H1 (cell line): ENCODE data around the gene CYP1A2. TPM values are rescaled to one million over a fixed set of nuclear protein-coding genes. Genes with fewer than 3 reads are reported as not detected.

Experiments
- ATF2 ChIP-seq: IDR thresholded peaks from 2 replicates; pipeline ENCODE4 v1.6.1; 2012; ENCODE audit warnings: low read length, inconsistent platforms
- BACH1 ChIP-seq: IDR thresholded peaks from 2 replicates; pipeline ENCODE4 v1.6.1; 2012; ENCODE audit warnings: low read length, improper control_type of control experiment
- BCL11A ChIP-seq, 2 experiments: IDR thresholded peaks; one replicate each; pipeline ENCODE4 v1.6.1; 2011; ENCODE audit warnings: low read depth in 2 of 2, low read length in 2 of 2, mild to moderate bottlenecking in 2 of 2
- BRCA1 ChIP-seq: IDR thresholded peaks from 2 replicates; pipeline ENCODE4 v1.6.1; 2012; ENCODE audit warnings: low read depth, low read length, improper control_type of control experiment
- CBX5 ChIP-seq: fragments of 300-800, 300-1000 bp; sonication (generic); IDR thresholded peaks from 2 replicates; pipeline ENCODE4 v1.7.1; 2016; ENCODE audit warnings: antibody characterized with exemption, low read length, low read depth
- CHD1 ChIP-seq: IDR thresholded peaks from 2 replicates; pipeline ENCODE4 v1.6.1; 2012; ENCODE audit warnings: low read depth, low read length, improper control_type of control experiment
- CHD2 ChIP-seq: IDR thresholded peaks from 2 replicates; pipeline ENCODE4 v1.6.1; 2012; ENCODE audit warnings: low read length, improper control_type of control experiment
- CTBP2 ChIP-seq: IDR thresholded peaks from 2 replicates; pipeline ENCODE4 v1.7.0; 2011; ENCODE audit warnings: borderline replicate concordance, mild to moderate bottlenecking, moderate library complexity, mixed read lengths, low read length; ENCODE audit not compliant: insufficient read depth, insufficient read length
- GABPA ChIP-seq: IDR thresholded peaks from 2 replicates; pipeline ENCODE4 v1.6.1; 2011; ENCODE audit warnings: mild to moderate bottlenecking, low read length, moderate library complexity, borderline replicate concordance; ENCODE audit not compliant: insufficient read depth
- HDAC2 ChIP-seq, 2 experiments: fragments of 300-600 bp in 1 of 2; sonication (generic) in 1 of 2; IDR thresholded peaks; 2 replicates each; pipeline ENCODE4 v1.6.1; 2011 to 2012; ENCODE audit warnings: low read depth in 2 of 2, low read length in 2 of 2, mild to moderate bottlenecking in 2 of 2, moderate library complexity in 2 of 2, borderline replicate concordance in 1 of 2, inconsistent platforms in 1 of 2
- HDAC6 ChIP-seq: IDR thresholded peaks from one replicate; pipeline ENCODE4 v1.7.1; 2012; ENCODE audit warnings: low read depth, mild to moderate bottlenecking, inconsistent platforms, low read length, moderate library complexity
- KDM5A ChIP-seq: fragments of 200-600 bp; IDR thresholded peaks from 2 replicates; pipeline ENCODE4 v1.7.1; 2012; ENCODE audit warnings: mild to moderate bottlenecking, low read length, inconsistent platforms, mixed read lengths
- MAX ChIP-seq: IDR thresholded peaks from 2 replicates; pipeline ENCODE4 v1.6.1; 2012; ENCODE audit warnings: inconsistent platforms
- SP1 ChIP-seq: IDR thresholded peaks from 2 replicates; pipeline ENCODE4 v1.6.1; 2011; ENCODE audit warnings: low read depth, low read length
- SUZ12 ChIP-seq: fragments of 200-600 bp; sonication (generic); IDR thresholded peaks from 2 replicates; pipeline ENCODE4 v1.6.1; 2012; ENCODE audit warnings: mild to moderate bottlenecking, inconsistent platforms, low read length, moderate library complexity, mixed read lengths
- TCF12 ChIP-seq: IDR thresholded peaks from 2 replicates; pipeline ENCODE4 v1.6.1; 2011; ENCODE audit warnings: low read depth, mild to moderate bottlenecking, low read length
- YY1 ChIP-seq: IDR thresholded peaks from 2 replicates; pipeline ENCODE4 v1.6.1; 2011; ENCODE audit warnings: low read depth, mild to moderate bottlenecking, low read length
- polyA plus RNA-seq, 7 experiments: library from polyadenylated mRNA; depleted of rRNA in 3 of 7; stranded (reverse) in 5 of 7; unstranded in 2 of 7; fragments of >200 nt in 5 of 7; fragments of 200-250 nt in 2 of 7; gene quantifications; 1 replicate in 5 of 7; 2 replicates in 1 of 7; 4 replicates in 1 of 7; pipeline versions ENCODE4 v1.2.1 to v1.2.3, GENCODE V29; 2011 to 2013; ENCODE audit warnings: missing spikeins in 2 of 7, mixed read lengths in 2 of 7
- total RNA-seq: library from RNA; stranded (reverse); fragmentation: NEBNext Ultra II Directional; extraction: Animal tissue kit (Norgen Biotek cat#: 25700); gene quantifications from 2 replicates; pipeline ENCODE4 v1.2.1, GENCODE V29; 2021

The CYP1A2 gene
- total and polyA plus RNA-seq, 2 of the 8 experiments (the other 6 are each of a cell fraction or from before 2014, with no cell fraction given): not detected

GRCh38 chr15:74799856-74800558 is 51.4 kb downstream of the CYP1A2 start (continued):
- TF ChIP-seq CTBP2 (no peak), HDAC2 (IDR thresholded peaks at IDR 0.05; ENCODE audit: borderline replicate concordance in 1 of 2, low read depth in 2 of 2, low read length in 2 of 2) (no peak), CHD2 (0 out of 2 replicates have a peak, but pooled peaks have one; percentile 17), CHD1 (no peak), KDM5A (no peak), SUZ12 (no peak), GABPA (no peak), TCF12 (no peak), YY1 (peak; percentile 31; the same call in 1 of the 2 replicates), ATF2 (no peak; the same call in 1 of the 2 replicates), CBX5 (no peak), MAX (peak; percentile 57), HDAC6 (no peak), BRCA1 (no peak), SP1 (no peak), BCL11A (IDR thresholded peaks at IDR 0.05; ENCODE audit: low read depth in 2 of 2, low read length in 2 of 2) (no peak), BACH1 (no peak)
